ENCODE measurements around the gene XIRP2.
"Not testable (repeated sequence)": the region's sequence is repeated elsewhere in the genome, so short reads cannot be mapped to it uniquely, and the experiment has no call there.

The XIRP2 gene

GRCh38 chr2:167015806-167016205 is 127.5 kb downstream of the XIRP2 start:
- no peak for FAIRE-seq
- no peak for DNase-seq (ENCODE audit: insufficient read length, low spot score)
- TF ChIP-seq PAX5 (IDR thresholded peaks at IDR 0.05; ENCODE audit: insufficient read depth, low read length, severe bottlenecking) (no peak), TAF1 (IDR thresholded peaks at IDR 0.05; ENCODE audit: low read depth, low read length) (no peak), POLR2A (IDR thresholded peaks at IDR 0.05; ENCODE audit: low read depth, low read length) (no peak), POLR2AphosphoS5 (IDR thresholded peaks at IDR 0.05; ENCODE audit: low read depth, low read length) (no peak), POU2F2 (IDR thresholded peaks at IDR 0.05; ENCODE audit: low read depth, low read length) (no peak), SPI1 (IDR thresholded peaks at IDR 0.05; ENCODE audit: low read depth, low read length) (no peak)

- FAIRE-seq (no peak), DNase-seq (ENCODE audit: insufficient read length, low spot score) (no peak)
- no peak for TF ChIP-seq PAX5 (IDR thresholded peaks at IDR 0.05; ENCODE audit: insufficient read depth, low read length, severe bottlenecking)
- no peak for TF ChIP-seq TAF1 (IDR thresholded peaks at IDR 0.05; ENCODE audit: low read depth, low read length)
- no peak for TF ChIP-seq POLR2A (IDR thresholded peaks at IDR 0.05; ENCODE audit: low read depth, low read length)
- TF ChIP-seq POLR2AphosphoS5 (IDR thresholded peaks at IDR 0.05; ENCODE audit: low read depth, low read length) = no peak
- no peak for TF ChIP-seq SPI1 (IDR thresholded peaks at IDR 0.05; ENCODE audit: low read depth, low read length)
- TF ChIP-seq POU2F2 (IDR thresholded peaks at IDR 0.05; ENCODE audit: low read depth, low read length) = no peak
These were observed 128.7 kb downstream of the XIRP2 start for GRCh38 chr2:167017021-167017420.

- no peak for TF ChIP-seq POLR2AphosphoS5 (IDR thresholded peaks at IDR 0.05; ENCODE audit: low read depth, low read length)
- no peak for TF ChIP-seq PAX5 (IDR thresholded peaks at IDR 0.05; ENCODE audit: insufficient read depth, low read length, severe bottlenecking)
- TF ChIP-seq SPI1 (IDR thresholded peaks at IDR 0.05; ENCODE audit: low read depth, low read length) = no peak
- no peak for FAIRE-seq
- DNase-seq (ENCODE audit: insufficient read length, low spot score) = no peak
These were observed 130.3 kb downstream of the XIRP2 start for GRCh38 chr2:167018590-167018989.

GRCh38 chr2:167028503-167028902 is 140.2 kb downstream of the XIRP2 start:
- FAIRE-seq = no peak
- no peak for DNase-seq (ENCODE audit: insufficient read length, low spot score)
- no peak for TF ChIP-seq POLR2A (IDR thresholded peaks at IDR 0.05; ENCODE audit: low read depth, low read length)
- TF ChIP-seq POLR2AphosphoS5 (IDR thresholded peaks at IDR 0.05; ENCODE audit: low read depth, low read length) = no peak
- no peak for TF ChIP-seq TAF1 (IDR thresholded peaks at IDR 0.05; ENCODE audit: low read depth, low read length)
- TF ChIP-seq POU2F2 (IDR thresholded peaks at IDR 0.05; ENCODE audit: low read depth, low read length) = no peak
- TF ChIP-seq SPI1 (IDR thresholded peaks at IDR 0.05; ENCODE audit: low read depth, low read length) = no peak
- TF ChIP-seq PAX5 (IDR thresholded peaks at IDR 0.05; ENCODE audit: insufficient read depth, low read length, severe bottlenecking) = no peak

GRCh38 chr2:167034976-167035375 is 146.7 kb downstream of the XIRP2 start:
- FAIRE-seq; DNase-seq (ENCODE audit: insufficient read length, low spot score): not testable (repeated sequence)

GRCh38 chr2:167048829-167049228 is 160.5 kb downstream of the XIRP2 start:
- FAIRE-seq (no peak), DNase-seq (ENCODE audit: insufficient read length, low spot score) (no peak)
- TF ChIP-seq POU2F2 (IDR thresholded peaks at IDR 0.05; ENCODE audit: low read depth, low read length) (no peak), TAF1 (IDR thresholded peaks at IDR 0.05; ENCODE audit: low read depth, low read length) (no peak), POLR2AphosphoS5 (IDR thresholded peaks at IDR 0.05; ENCODE audit: low read depth, low read length) (no peak), POLR2A (IDR thresholded peaks at IDR 0.05; ENCODE audit: low read depth, low read length) (no peak), PAX5 (IDR thresholded peaks at IDR 0.05; ENCODE audit: insufficient read depth, low read length, severe bottlenecking) (no peak), SPI1 (IDR thresholded peaks at IDR 0.05; ENCODE audit: low read depth, low read length) (no peak)

- TF ChIP-seq TAF1 (IDR thresholded peaks at IDR 0.05; ENCODE audit: low read depth, low read length) (no peak), POLR2AphosphoS5 (IDR thresholded peaks at IDR 0.05; ENCODE audit: low read depth, low read length) (no peak), PAX5 (IDR thresholded peaks at IDR 0.05; ENCODE audit: insufficient read depth, low read length, severe bottlenecking) (no peak), POU2F2 (IDR thresholded peaks at IDR 0.05; ENCODE audit: low read depth, low read length) (no peak), POLR2A (IDR thresholded peaks at IDR 0.05; ENCODE audit: low read depth, low read length) (no peak), SPI1 (IDR thresholded peaks at IDR 0.05; ENCODE audit: low read depth, low read length) (no peak)
- DNase-seq (ENCODE audit: insufficient read length, low spot score) (no peak), FAIRE-seq (no peak)
These were observed 161.4 kb downstream of the XIRP2 start for GRCh38 chr2:167049659-167050058.

GRCh38 chr2:167052825-167053224 is 164.5 kb downstream of the XIRP2 start:
- FAIRE-seq (no peak), DNase-seq (ENCODE audit: insufficient read length, low spot score) (no peak)

GRCh38 chr2:167054881-167055280 is 166.6 kb downstream of the XIRP2 start:
- TF ChIP-seq POLR2A (IDR thresholded peaks at IDR 0.05; ENCODE audit: low read depth, low read length) = no peak
- TF ChIP-seq POU2F2 (IDR thresholded peaks at IDR 0.05; ENCODE audit: low read depth, low read length) = no peak
- TF ChIP-seq POLR2AphosphoS5 (IDR thresholded peaks at IDR 0.05; ENCODE audit: low read depth, low read length) = no peak
- no peak for TF ChIP-seq TAF1 (IDR thresholded peaks at IDR 0.05; ENCODE audit: low read depth, low read length)
- TF ChIP-seq PAX5 (IDR thresholded peaks at IDR 0.05; ENCODE audit: insufficient read depth, low read length, severe bottlenecking) = no peak
- TF ChIP-seq SPI1 (IDR thresholded peaks at IDR 0.05; ENCODE audit: low read depth, low read length) = no peak
- no peak for FAIRE-seq
- no peak for DNase-seq (ENCODE audit: insufficient read length, low spot score)

More at GRCh38 chr2:167052825-167053224, 164.5 kb downstream of the XIRP2 start:
- TF ChIP-seq POLR2A (IDR thresholded peaks at IDR 0.05; ENCODE audit: low read depth, low read length) (no peak), PAX5 (IDR thresholded peaks at IDR 0.05; ENCODE audit: insufficient read depth, low read length, severe bottlenecking) (no peak), SPI1 (IDR thresholded peaks at IDR 0.05; ENCODE audit: low read depth, low read length) (no peak), POLR2AphosphoS5 (IDR thresholded peaks at IDR 0.05; ENCODE audit: low read depth, low read length) (no peak), TAF1 (IDR thresholded peaks at IDR 0.05; ENCODE audit: low read depth, low read length) (no peak), POU2F2 (IDR thresholded peaks at IDR 0.05; ENCODE audit: low read depth, low read length) (no peak)

GRCh38 chr2:167057446-167057845 is 169.2 kb downstream of the XIRP2 start:
- TF ChIP-seq PAX5 (IDR thresholded peaks at IDR 0.05; ENCODE audit: insufficient read depth, low read length, severe bottlenecking) (no peak), POU2F2 (IDR thresholded peaks at IDR 0.05; ENCODE audit: low read depth, low read length) (no peak), POLR2A (IDR thresholded peaks at IDR 0.05; ENCODE audit: low read depth, low read length) (no peak)
- no peak for FAIRE-seq
- DNase-seq (ENCODE audit: insufficient read length, low spot score) = no peak

All from GM12891 (cell line).